Measurements from ENCODE around the gene CAMKK1.

GRCh38 chr17:3919123-3919624 is 26.3 kb upstream of the CAMKK1 start:
- TF ChIP-seq, protein P1, sequence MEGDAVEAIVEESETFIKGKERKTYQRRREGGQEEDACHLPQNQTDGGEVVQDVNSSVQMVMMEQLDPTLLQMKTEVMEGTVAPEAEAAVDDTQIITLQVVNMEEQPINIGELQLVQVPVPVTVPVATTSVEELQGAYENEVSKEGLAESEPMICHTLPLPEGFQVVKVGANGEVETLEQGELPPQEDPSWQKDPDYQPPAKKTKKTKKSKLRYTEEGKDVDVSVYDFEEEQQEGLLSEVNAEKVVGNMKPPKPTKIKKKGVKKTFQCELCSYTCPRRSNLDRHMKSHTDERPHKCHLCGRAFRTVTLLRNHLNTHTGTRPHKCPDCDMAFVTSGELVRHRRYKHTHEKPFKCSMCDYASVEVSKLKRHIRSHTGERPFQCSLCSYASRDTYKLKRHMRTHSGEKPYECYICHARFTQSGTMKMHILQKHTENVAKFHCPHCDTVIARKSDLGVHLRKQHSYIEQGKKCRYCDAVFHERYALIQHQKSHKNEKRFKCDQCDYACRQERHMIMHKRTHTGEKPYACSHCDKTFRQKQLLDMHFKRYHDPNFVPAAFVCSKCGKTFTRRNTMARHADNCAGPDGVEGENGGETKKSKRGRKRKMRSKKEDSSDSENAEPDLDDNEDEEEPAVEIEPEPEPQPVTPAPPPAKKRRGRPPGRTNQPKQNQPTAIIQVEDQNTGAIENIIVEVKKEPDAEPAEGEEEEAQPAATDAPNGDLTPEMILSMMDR (conservative IDR thresholded peaks at IDR 0.05; ENCODE audit: low read length): no peak
- no peak for TF ChIP-seq EZH2phosphoT487 (IDR thresholded peaks at IDR 0.05; ENCODE audit: borderline replicate concordance)

Data from Loucy (cell line).